Measurements from ENCODE around the gene FOSB. TPM values are rescaled to one million over a fixed set of nuclear protein-coding genes. Genes with fewer than 3 reads are reported as not detected.

Gene FOSB
- total RNA-seq, 3 donors from 2014 or later: 0.58 to 10.3 (median 1.6) TPM

GRCh38 chr19:45477186-45477585, 9.4 kb downstream of the FOSB start:
- intact Hi-C loops (cut with DNase I, micrococcal nuclease): no loop called here
- TF ChIP-seq CTCF (IDR thresholded peaks at IDR 0.05): no peak
- no peak for ATAC-seq
- Histone ChIP-seq H3K4me3 (no peak overlapping the region), H3K4me1 (ENCODE audit: low read depth) (no peaks in the 10 kb centered on the region), H3K9me3 (no peaks in the 10 kb centered on the region), H3K36me3 (ENCODE audit: low read depth) (no peaks in the 10 kb centered on the region)
- no peak for DNase-seq

GRCh38 chr19:45477713-45478453, 10.1 kb downstream of the FOSB start:
- no peaks in the 10 kb centered on the region for H3K4me1 ChIP-seq (ENCODE audit: low read depth)
- no peaks in the 10 kb centered on the region for H3K36me3 ChIP-seq (ENCODE audit: low read depth)
- intact Hi-C loops (cut with DNase I, micrococcal nuclease): loop anchor here (2.0 kb wide), 1 partner anchor 39 kb away; no protein-coding TSS in a partner anchor
- H3K9me3 ChIP-seq: no peaks in the 10 kb centered on the region
- TF ChIP-seq CTCF (IDR thresholded peaks at IDR 0.05): no peak
- no peak for ATAC-seq
- DNase-seq: no peak
- no peak overlapping the region for H3K4me3 ChIP-seq

DNA sequence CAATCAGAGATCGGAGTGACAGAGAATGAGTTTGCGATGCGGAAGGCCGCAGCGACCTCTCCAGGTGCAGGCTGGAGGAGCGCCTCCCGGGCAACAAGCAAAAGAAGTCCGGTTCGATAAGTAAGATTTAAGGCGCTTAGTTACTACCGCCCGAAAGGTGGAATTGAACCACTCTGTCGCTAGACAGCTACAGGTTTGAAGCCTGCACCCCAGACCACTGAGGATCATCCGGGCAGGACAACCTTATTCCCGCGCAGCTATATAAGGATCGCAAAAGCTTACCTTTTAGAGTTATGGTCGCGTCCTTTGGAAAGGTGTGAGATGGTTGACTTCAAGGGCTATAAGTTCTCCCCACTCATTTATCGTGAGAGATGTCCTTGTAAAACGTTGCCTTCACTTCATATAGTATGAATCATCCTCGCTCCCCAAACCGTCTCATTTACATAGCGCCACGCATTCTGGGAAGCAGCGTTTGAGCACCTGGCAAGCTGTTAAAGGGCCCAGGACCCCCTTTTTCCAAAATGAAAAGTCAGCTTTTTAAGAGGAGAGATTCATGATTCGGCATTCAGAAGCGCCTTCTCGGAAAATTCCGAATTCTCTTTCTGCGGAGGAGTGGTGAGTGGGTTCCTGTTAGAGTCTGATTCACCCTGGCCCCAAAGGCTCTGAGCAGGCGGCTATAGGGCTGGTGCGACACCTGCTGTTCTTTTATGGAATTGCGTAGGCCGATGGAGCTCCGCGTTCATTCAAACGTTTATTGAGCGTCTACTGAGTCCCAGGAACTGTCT, 10.8 kb downstream of the FOSB start:
- peak; percentile 93 for ATAC-seq

GRCh38 chr19:45483033-45483432, 15.2 kb downstream of the FOSB start:
- DNase-seq: no peak
- TF ChIP-seq CTCF (IDR thresholded peaks at IDR 0.05): no peak
- ATAC-seq: no peak

More for the DNA sequence above, 10.8 kb downstream of the FOSB start:
- H3K36me3 ChIP-seq (ENCODE audit: low read depth): no peaks in the 10 kb centered on the region
- intact Hi-C loops (cut with DNase I, micrococcal nuclease): loop anchor here (2.0 kb wide), 1 partner anchor 40 kb away; no protein-coding TSS in a partner anchor
- H3K4me1 ChIP-seq (ENCODE audit: low read depth): no peaks in the 10 kb centered on the region
- H3K4me3 ChIP-seq: no peak overlapping the region
- peak; percentile 86 to 89 (median 89) for DNase-seq
- peak; percentile 95 for TF ChIP-seq CTCF (IDR thresholded peaks at IDR 0.05)
- no peaks in the 10 kb centered on the region for H3K9me3 ChIP-seq

GRCh38 chr19:45484273-45484945, 16.6 kb downstream of the FOSB start:
- DNase-seq (no peak), ATAC-seq (no peak)
- intact Hi-C loops (cut with DNase I, micrococcal nuclease): no loop called here
- no peaks in the 10 kb centered on the region for H3K36me3 ChIP-seq (ENCODE audit: low read depth)
- H3K4me3 ChIP-seq: no peak overlapping the region
- TF ChIP-seq CTCF (IDR thresholded peaks at IDR 0.05): no peak
- H3K9me3 ChIP-seq: no peaks in the 10 kb centered on the region
- peaks cover 8% of the 10 kb centered on the region for H3K4me1 ChIP-seq (ENCODE audit: low read depth)

More at GRCh38 chr19:45483033-45483432, 15.2 kb downstream of the FOSB start:
- H3K9me3 ChIP-seq: no peaks in the 10 kb centered on the region
- H3K4me1 ChIP-seq (ENCODE audit: low read depth): peaks cover 8% of the 10 kb centered on the region
- intact Hi-C loops (cut with DNase I, micrococcal nuclease): no loop called here
- no peaks in the 10 kb centered on the region for H3K36me3 ChIP-seq (ENCODE audit: low read depth)
- H3K4me3 ChIP-seq: no peak overlapping the region
